SK-N-MC (cell line): ENCODE measurements around the gene THEM4.

Experiments
- EZH2 ChIP-seq: fragments of 200-600 bp; sonication (generic); IDR thresholded peaks from one replicate; pipeline ENCODE4 v1.6.1; 2017; ENCODE audit warnings: antibody characterized with exemption
- FOXP2 ChIP-seq: optimal IDR thresholded peaks from 2 replicates; pipeline ENCODE3; 2011; ENCODE audit warnings: mild to moderate bottlenecking, moderate library complexity; ENCODE audit not compliant: insufficient read depth; ENCODE audit errors: extremely low read length, control extremely low read depth
- POLR2AphosphoS5 ChIP-seq: IDR thresholded peaks from 2 replicates; pipeline ENCODE4 v1.6.1; 2012; ENCODE audit warnings: mild to moderate bottlenecking, low read depth, low read length, borderline replicate concordance

DNA sequence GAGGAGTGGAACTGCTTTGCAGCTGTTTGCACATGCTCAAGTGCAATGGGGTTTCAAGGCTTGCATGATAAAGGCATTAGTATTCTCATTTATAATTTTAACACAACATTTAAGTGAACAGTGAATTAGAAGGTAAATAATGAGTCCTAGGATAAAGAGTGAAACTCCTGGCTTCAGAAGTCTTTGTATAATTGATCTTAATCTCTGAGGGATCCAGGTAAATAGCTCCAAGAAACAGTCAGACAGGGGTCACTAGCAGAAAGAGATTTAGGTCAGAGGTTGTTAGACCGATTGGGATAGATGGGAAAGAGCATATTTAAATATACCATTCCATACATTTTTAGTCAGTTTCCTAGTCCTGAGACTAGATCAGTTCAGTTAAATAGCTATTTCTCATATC is 14.1 kb upstream of the THEM4 start:
- no peak for TF ChIP-seq EZH2
- no peak for TF ChIP-seq POLR2AphosphoS5
- TF ChIP-seq FOXP2: no peak
